Measurements from ENCODE around the gene SPAG6. TPM values are rescaled to one million over a fixed set of nuclear protein-coding genes. Genes with fewer than 3 reads are reported as not detected.

The SPAG6 gene
- total RNA-seq, 4 donors from 2014 or later: 0.19 TPM; not detected in 3

DNA sequence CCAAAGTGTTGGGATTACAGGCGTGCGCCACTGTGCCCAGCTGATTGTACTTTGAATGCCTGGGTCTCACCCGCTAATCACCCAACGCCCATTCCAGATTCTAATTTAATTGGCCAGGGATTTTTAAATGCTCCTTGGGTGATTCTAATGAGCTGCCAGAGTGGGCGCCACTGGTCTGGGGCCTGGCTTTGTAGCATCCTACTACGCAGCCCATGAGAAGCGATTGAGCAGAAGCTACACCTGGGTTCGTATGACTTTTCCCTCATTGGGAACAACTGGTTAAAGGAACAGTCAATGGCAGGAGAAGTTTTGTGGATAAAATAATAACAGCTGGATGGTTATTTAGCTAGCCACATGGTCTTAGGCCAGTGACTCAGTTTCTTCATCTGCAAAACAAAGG lies 108.0 kb downstream of the SPAG6 start:
- H3K27me3 ChIP-seq: peaks cover 0 to 9% (median 0%) of the 10 kb centered on the region in 4 donors
- intact Hi-C loops (cut with DNase I): no loop called here
- TF ChIP-seq POLR2A (IDR thresholded peaks at IDR 0.05): no peak
- TF ChIP-seq, protein P1, sequence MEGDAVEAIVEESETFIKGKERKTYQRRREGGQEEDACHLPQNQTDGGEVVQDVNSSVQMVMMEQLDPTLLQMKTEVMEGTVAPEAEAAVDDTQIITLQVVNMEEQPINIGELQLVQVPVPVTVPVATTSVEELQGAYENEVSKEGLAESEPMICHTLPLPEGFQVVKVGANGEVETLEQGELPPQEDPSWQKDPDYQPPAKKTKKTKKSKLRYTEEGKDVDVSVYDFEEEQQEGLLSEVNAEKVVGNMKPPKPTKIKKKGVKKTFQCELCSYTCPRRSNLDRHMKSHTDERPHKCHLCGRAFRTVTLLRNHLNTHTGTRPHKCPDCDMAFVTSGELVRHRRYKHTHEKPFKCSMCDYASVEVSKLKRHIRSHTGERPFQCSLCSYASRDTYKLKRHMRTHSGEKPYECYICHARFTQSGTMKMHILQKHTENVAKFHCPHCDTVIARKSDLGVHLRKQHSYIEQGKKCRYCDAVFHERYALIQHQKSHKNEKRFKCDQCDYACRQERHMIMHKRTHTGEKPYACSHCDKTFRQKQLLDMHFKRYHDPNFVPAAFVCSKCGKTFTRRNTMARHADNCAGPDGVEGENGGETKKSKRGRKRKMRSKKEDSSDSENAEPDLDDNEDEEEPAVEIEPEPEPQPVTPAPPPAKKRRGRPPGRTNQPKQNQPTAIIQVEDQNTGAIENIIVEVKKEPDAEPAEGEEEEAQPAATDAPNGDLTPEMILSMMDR (IDR thresholded peaks at IDR 0.05): no peak
- H3K27ac ChIP-seq: no peak overlapping the region
- 93 to 97% methylated on average over 8 of the region's 8 CpGs for WGBS, 2 donors
- H3K9me3 ChIP-seq: no peaks in the 10 kb centered on the region
- no peak for DNase-seq
- H3K4me3 ChIP-seq: no peak overlapping the region
- H3K36me3 ChIP-seq: no peaks in the 10 kb centered on the region
- H3K4me1 ChIP-seq: no peaks in the 10 kb centered on the region

GRCh38 chr10:22453948-22454591 lies 108.8 kb downstream of the SPAG6 start:
- no peak for DNase-seq
- intact Hi-C loops (cut with DNase I): no loop called here
- H3K4me1 ChIP-seq: no peaks in the 10 kb centered on the region
- no peaks in the 10 kb centered on the region for H3K9me3 ChIP-seq
- H3K4me3 ChIP-seq: no peak overlapping the region
- peaks cover 0 to 9% (median 0%) of the 10 kb centered on the region in 4 donors for H3K27me3 ChIP-seq
- WGBS, 2 donors: 44 to 68% methylated on average over 10 of the region's 10 CpGs
- H3K27ac ChIP-seq: no peak overlapping the region
- H3K36me3 ChIP-seq: no peaks in the 10 kb centered on the region
- no peak for TF ChIP-seq POLR2A (IDR thresholded peaks at IDR 0.05)
- TF ChIP-seq, protein P1 (IDR thresholded peaks at IDR 0.05): no peak

GRCh38 chr10:22454634-22455033 lies 109.3 kb downstream of the SPAG6 start:
- H3K4me3 ChIP-seq: no peak overlapping the region
- no peaks in the 10 kb centered on the region for H3K9me3 ChIP-seq
- TF ChIP-seq POLR2A (IDR thresholded peaks at IDR 0.05): no peak
- TF ChIP-seq, protein P1 (IDR thresholded peaks at IDR 0.05): no peak
- H3K4me1 ChIP-seq: no peaks in the 10 kb centered on the region
- no peaks in the 10 kb centered on the region for H3K36me3 ChIP-seq
- no peak for DNase-seq
- peaks cover 0 to 9% (median 0%) of the 10 kb centered on the region in 4 donors for H3K27me3 ChIP-seq
- H3K27ac ChIP-seq: no peak overlapping the region
- 87 to 89% methylated on average over 1 of the region's 1 CpG for WGBS, 2 donors
- intact Hi-C loops (cut with DNase I): no loop called here

GRCh38 chr10:22455068-22455857 lies 110.0 kb downstream of the SPAG6 start:
- no peak for DNase-seq
- TF ChIP-seq, protein P1 (IDR thresholded peaks at IDR 0.05): no peak
- no peak for TF ChIP-seq POLR2A (IDR thresholded peaks at IDR 0.05)
- Histone ChIP-seq H3K36me3 (no peaks in the 10 kb centered on the region), H3K4me1 (no peaks in the 10 kb centered on the region), H3K27ac (no peak overlapping the region), H3K27me3 (peaks cover 0 to 9% (median 0%) of the 10 kb centered on the region in 4 donors), H3K4me3 (no peak overlapping the region), H3K9me3 (no peaks in the 10 kb centered on the region)
- intact Hi-C loops (cut with DNase I): no loop called here
- WGBS, 2 donors: 78 to 86% methylated on average over 6 to 8 of the region's 8 CpGs

DNA sequence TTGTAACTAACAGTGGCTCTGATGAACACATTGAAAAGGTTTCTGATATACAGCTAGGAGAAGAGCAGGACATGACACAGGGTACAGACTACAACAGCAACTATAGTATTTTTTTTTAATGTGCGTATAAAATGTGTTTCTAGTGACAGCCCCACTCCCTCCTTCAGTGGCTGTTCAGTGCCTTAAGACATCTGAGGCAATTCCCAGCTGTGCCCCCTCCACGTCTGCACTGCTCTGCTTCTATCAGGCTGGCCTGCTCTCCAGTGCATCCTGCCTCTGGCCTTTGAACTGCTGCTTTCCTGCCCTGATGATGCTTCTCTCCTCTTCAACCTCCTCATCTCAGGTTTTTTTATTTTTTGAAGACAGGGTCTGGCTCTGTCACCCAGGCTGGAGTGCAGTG lies 111.2 kb downstream of the SPAG6 start:
- intact Hi-C loops (cut with DNase I): no loop called here
- Histone ChIP-seq H3K36me3 (no peaks in the 10 kb centered on the region), H3K4me1 (no peaks in the 10 kb centered on the region), H3K27ac (no peak overlapping the region), H3K9me3 (no peaks in the 10 kb centered on the region), H3K4me3 (no peak overlapping the region), H3K27me3 (peaks cover 0 to 4% (median 0%) of the 10 kb centered on the region in 4 donors)
- WGBS, 2 donors: 80 to 88% methylated on average over 2 of the region's 2 CpGs
- TF ChIP-seq, protein P1 (IDR thresholded peaks at IDR 0.05): no peak
- TF ChIP-seq POLR2A (IDR thresholded peaks at IDR 0.05): no peak
- no peak for DNase-seq

Data from esophagus squamous epithelium (tissue), 5 donors.